GM18499 (cell line): ENCODE data around the gene WFIKKN1.
"Not testable (repeated sequence)": the region's sequence is repeated elsewhere in the genome, so short reads cannot be mapped to it uniquely, and the experiment has no call there.

Experiments
- ATAC-seq: cut with Tn5 transposase; IDR thresholded peaks from one replicate; pipeline ENCODE4 v1.9.1; 2021; ENCODE audit warnings: moderate number of reproducible peaks; ENCODE audit not compliant: insufficient read depth, unreplicated experiment

Gene WFIKKN1

GRCh38 chr16:593406-593805, 37.4 kb upstream of the WFIKKN1 start:
- no peak for ATAC-seq

DNA sequence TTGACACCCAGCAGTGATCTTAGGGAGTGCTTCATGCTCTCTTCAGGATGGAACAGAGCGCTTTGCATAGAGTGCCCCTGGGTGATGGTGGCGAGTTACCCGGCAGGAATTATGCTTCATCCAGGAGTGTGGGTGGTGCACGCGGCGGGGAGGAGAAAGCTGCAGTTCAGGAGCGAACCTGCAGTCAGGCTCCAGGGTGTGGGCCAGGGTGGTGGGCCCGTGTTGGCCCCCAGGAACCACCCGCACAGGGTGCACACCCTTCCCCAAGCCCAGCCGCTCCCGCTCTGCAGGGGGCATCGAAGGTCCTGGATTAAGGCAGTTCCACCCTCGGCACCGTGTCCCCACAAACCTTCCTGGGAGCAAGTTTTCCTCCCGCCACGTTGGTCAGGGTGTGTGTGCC, 37.0 kb upstream of the WFIKKN1 start:
- no peak for ATAC-seq

- ATAC-seq = no peak
Observed at GRCh38 chr16:595094-595528, 35.7 kb upstream of the WFIKKN1 start.

DNA sequence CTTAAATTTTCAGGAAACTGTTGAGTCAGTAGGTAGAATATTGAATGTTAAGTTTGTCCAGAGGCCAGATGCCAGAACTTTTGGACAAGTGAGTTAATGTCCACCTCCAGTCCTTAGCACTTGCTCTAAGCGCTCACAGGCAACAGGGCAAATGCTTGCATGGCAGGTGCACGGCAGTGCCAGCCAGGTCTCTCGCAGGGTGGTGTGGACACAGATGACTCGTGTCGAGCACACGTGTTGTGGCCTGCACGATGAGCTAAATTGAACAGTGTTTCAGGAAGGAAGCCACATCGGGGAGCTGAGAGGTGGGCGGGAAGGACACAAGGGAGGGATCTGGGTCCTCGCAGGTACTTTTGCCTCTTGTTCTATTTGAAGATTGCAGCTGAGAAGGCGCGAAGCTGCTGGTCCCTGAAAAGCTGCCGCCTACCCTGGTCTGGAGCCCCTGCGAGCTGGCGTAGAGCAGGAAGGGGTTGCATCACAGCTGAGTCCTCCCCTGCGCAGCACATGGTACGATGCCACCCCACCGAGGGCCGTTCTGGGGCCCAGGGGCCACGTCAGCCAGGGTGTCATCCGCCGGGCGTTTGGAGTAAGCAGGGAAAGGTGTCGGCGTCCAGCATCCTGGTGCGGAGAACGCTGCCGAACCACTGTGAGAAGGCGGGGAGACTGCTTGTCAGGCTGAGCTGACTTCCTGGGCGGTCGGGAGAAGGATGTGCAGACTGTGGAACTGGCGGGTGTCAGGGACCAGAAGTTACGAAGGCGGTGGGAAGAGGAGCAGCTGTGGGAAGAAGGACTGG, 34.6 kb upstream of the WFIKKN1 start:
- no peak for ATAC-seq

DNA sequence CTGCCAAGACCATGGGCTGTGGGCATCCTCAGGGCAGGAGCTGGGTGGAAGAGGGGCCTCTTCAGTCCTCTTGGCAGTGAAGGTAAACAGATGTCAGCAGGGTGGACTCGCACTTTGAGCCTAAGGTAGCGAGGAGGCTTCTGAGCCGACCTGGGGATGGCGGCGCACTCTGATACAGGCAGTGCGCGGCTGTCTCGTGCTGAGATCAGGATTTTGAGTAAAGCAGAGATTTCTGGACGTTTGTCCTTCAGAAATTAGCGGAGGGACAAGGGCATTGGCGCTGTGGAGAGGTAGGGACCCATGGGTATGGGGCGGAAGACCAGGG, 34.1 kb upstream of the WFIKKN1 start:
- no peak for ATAC-seq

- not testable (repeated sequence) for ATAC-seq
Observed at GRCh38 chr16:597655-598054, 33.1 kb upstream of the WFIKKN1 start.

DNA sequence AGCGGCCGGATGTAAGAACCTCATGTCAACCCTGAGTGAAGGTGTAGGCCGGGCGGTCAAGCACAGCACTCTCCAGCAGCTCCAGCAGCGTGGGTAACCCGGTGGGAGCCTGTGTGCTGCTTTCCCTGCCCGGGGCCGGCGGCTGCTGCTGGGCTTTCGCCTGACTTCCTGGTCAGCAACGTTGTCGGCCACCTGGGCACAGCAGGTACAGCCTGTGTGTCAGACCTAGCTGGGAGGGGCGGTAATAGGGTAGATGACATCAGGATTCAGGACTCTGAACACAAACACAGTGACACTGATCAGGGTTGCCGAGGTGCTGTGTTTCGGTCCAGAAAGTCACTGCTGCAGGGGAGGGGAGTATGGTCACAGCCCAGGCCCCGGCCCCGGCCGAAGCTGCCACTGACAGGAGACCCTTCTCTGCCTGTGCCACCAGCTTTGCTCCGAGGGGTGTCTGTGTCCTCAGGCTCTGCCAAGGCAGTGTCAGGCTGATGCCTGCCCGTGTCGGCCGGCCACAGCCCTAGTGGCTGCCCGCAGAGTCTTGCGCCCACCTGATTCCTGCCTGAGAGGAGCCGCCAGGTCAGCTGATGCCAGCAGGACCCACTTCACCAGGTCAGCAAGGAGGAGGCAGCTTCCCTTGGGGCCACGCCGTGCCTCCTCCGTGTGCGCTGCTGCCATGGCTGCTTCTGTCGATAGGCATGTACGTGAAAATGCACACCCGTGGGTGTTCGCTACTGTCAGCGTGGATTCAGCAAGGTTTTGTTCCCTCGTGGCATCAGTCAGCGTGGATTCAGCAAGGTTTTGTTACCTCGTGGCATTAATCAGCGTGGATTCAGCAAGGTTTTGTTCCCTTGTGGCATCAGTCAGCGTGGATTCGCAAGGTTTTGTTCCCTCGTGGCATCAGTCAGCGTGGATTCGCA, 31.7 kb upstream of the WFIKKN1 start:
- no peak for ATAC-seq

GRCh38 chr16:600781-601180, 30.0 kb upstream of the WFIKKN1 start:
- ATAC-seq = no peak

GRCh38 chr16:603933-604332, 26.9 kb upstream of the WFIKKN1 start:
- ATAC-seq = no peak

- ATAC-seq = no peak
Observed at GRCh38 chr16:606656-607307, 24.0 kb upstream of the WFIKKN1 start.

DNA sequence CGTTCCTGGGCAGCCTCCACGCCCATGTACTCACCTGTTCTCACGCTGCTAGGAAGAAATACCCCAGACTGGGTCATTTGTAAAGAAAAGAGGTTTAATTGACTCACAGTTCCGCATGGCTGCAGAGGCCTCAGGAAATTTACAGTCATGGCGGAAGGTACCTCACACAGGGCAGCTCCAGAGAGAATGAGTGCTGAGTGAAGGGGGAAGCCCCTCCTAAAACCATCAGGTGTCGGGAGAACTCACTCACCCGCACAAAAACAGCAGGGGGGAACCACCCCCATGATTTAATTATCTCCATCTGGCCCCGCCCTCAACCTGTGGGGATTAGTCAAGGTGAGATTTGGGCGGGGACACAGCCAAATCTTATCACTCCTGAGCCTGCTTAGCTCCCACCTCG, 22.8 kb upstream of the WFIKKN1 start:
- no peak for ATAC-seq

DNA sequence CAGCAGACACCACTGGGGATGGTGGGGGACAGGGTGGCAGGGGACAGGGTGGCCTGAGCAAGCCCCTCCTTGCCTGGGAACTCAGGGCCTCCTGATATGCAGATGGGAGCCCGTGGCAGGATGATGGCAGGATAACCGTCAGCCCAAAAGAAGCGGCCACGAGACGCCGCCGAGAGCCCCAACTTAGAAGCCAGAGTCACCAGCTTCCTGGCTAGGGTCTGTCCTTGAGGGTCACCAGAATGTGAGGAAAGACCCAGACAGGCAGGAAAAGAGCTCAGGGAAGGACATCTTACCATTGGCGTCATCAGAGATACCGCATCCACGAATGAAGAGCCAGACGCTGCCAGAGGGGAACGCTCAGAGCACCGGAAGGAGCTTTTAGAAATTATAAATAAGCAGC, 21.5 kb upstream of the WFIKKN1 start:
- ATAC-seq = no peak

DNA sequence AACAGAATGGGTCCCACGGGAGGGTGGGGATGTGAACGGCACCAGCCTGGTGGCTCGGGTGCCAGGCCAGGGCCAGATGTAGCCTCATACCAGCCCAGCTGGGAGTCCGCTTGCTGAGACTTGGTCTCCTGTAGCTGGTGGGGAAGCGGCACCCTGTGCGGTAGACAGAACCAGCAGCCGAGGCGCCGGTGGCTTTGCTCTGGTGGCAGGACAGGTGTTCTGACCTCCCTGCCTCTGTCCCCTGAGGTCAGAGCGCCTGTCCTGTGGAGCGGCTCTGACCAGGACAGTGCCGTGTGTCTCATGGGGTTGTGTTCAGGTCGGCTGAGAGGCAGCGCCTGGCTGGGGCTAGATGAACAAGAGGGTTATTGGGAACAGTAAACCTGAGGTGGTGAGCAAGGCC, 20.8 kb upstream of the WFIKKN1 start:
- ATAC-seq = no peak

DNA sequence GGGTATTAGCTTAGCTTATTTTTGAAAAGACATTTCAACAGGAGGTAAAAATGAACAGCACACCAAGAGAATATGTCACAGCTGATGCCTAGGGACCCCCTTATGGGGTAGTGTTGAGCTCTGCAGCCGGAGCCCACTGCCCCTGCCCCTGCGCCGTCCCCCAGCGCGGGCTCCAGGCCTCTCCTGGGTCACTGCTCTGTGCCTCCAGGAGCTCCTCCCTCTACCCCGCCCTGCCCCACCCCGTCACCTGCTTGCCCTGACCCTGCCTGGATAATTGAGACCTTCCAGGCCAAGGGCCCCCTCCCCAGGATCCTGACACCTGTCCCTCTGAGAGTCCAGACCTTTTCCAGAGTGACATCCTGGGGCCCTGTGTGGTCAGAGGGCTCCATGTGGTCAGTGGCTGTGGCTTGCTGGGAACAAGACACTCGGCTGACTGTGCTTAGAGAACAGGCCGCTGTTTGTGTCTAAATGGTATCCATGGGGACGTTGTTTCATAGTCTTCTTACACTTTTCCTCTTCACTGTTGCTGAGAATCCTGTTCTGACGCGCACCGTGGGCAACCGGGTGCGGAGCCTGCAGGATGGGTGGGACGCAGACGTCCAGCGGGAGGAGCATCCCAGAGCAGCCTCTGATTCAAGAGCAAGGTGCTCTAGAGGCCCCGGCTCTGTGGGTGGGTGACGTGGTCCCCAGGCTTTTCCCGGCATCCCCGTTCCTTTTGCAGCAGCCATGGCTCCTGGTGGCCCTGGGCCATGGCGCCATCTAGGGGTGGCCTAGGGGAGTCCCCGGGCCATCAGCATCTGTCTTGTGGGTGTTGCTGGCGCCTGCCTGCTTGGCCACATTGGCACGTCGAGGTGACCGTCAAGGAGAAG, 20.0 kb upstream of the WFIKKN1 start:
- ATAC-seq = no peak

- no peak for ATAC-seq
Observed at GRCh38 chr16:615122-615521, 15.7 kb upstream of the WFIKKN1 start.

GRCh38 chr16:616733-617586, 13.8 kb upstream of the WFIKKN1 start:
- ATAC-seq = no peak

DNA sequence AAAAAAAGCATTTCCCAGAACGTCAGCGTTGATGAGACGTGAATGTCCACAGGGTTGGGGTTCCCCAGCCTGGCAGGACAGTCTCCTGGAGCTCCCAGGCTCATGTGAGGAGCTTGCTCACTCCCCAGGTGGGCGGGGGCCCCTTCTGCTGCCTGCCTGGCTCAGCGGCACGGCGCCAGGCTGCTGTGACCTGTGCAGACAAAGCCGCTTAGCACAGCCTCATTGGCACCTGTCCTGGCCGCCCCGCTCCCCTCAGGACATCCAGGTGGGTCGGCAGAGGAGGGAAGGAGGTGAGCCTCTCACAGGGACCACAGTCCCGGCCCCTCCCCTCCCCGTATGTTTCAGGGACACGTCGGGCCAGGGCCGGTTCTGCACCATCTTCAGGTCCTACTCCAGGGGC, 12.9 kb upstream of the WFIKKN1 start:
- no peak for ATAC-seq

DNA sequence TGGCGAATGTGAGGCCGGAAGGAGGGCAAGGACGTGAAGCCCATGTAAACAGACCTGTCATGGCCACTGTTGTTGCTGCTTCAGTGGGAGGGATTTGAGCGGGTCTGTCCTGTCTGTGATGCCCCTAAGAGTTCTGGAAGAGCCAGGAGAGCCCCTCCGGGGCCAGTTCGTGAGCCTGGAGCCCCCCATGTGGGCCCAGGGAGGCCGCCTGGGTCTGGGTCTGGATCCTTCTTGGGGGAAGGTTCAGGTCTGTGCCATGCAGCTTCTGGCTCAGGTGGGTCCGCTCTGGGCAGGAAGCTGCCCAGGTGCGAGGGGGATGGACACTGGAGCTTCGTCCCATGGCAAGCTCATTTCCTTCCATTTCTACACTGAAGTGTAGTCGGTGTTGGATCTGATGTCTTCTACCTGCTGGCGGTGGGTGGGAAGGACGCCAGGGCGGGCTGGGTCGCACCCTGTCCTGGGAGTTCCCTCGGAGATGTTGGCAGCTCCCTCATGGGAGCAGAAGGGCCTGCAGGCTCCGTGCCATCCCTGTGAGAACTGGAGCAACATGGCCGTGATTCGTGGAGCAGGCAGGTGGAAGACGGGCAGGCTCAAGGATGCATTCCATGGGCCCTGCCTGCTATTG, 11.2 kb upstream of the WFIKKN1 start:
- no peak for ATAC-seq
